Measurements from ENCODE around the gene EPB42.

DNA sequence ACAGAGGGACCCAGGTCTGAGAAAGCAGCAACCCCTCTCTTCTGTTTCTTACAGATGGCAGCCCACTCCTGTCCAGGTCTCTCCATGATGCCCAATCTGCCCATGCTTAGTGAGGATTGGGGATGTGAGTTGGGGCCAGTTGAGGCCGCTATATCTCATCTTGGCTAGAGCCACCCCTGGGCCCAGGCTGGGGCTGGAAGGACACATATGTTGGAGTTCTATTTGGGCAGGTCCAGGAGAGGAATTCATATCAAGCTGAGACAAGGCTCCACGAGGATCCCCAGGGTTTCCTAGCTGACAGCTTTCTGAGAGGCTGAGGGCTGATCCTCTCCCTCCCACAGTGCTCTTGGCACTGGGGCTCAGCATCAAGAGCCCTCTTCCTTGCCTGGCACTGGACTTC, 34.6 kb upstream of the EPB42 start:
- TF ChIP-seq, protein P1, sequence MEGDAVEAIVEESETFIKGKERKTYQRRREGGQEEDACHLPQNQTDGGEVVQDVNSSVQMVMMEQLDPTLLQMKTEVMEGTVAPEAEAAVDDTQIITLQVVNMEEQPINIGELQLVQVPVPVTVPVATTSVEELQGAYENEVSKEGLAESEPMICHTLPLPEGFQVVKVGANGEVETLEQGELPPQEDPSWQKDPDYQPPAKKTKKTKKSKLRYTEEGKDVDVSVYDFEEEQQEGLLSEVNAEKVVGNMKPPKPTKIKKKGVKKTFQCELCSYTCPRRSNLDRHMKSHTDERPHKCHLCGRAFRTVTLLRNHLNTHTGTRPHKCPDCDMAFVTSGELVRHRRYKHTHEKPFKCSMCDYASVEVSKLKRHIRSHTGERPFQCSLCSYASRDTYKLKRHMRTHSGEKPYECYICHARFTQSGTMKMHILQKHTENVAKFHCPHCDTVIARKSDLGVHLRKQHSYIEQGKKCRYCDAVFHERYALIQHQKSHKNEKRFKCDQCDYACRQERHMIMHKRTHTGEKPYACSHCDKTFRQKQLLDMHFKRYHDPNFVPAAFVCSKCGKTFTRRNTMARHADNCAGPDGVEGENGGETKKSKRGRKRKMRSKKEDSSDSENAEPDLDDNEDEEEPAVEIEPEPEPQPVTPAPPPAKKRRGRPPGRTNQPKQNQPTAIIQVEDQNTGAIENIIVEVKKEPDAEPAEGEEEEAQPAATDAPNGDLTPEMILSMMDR (conservative IDR thresholded peaks at IDR 0.05; ENCODE audit: low read depth in 2 of 2), result no peak
- TF ChIP-seq EZH2 (IDR thresholded peaks at IDR 0.05; ENCODE audit: low read depth, unreplicated experiment) (no peak), POLR2AphosphoS5 (IDR thresholded peaks at IDR 0.05; ENCODE audit: low read depth) (no peak), ETS1 (IDR thresholded peaks at IDR 0.05) (no peak), EZH2phosphoT487 (IDR thresholded peaks at IDR 0.05; ENCODE audit: unreplicated experiment) (no peak), REST (IDR thresholded peaks at IDR 0.05; ENCODE audit: unreplicated experiment) (no peak), CREB1 (CRISPR knock-in tag; IDR thresholded peaks at IDR 0.05; ENCODE audit: low read depth) (no peak)
